HCT116 (cell line): Measurements from ENCODE around the gene TPBGL. TPM values are rescaled to one million over a fixed set of nuclear protein-coding genes. Genes with fewer than 3 reads are reported as not detected.

Source experiments
- ATAC-seq: fragments of 200-7000 bp; cut with Tn5 transposase; 2 replicates; pipeline ENCODE4 v1.9.1; 2020; ENCODE audit warnings: mild to moderate bottlenecking, moderate library complexity
- BruUV-seq: library from RNA; stranded (reverse); fragments of 400-500 nt; replicated peaks from 2 replicates; lab custom pipeline; 2021; lab: Mats Ljungman, UMichigan
- CTCF ChIA-PET: fragments of 300-600 bp; sonication (Branson Sonifier 250); formaldehyde crosslinking; loops from one replicate; lab custom pipeline; 2021; ENCODE audit warnings: antibody characterized with exemption; lab: Charles Lee
- POLR2A ChIA-PET: fragments of 300-600, 350-600 bp; sonication (Branson Sonifier 250); formaldehyde crosslinking; loops from one replicate; lab custom pipeline; 2021; ENCODE audit warnings: antibody characterized with exemption; lab: Charles Lee
- RAD21 ChIA-PET, 2 experiments: fragments of 300-600 bp; sonication (Branson Sonifier 250); formaldehyde crosslinking; loops; one replicate each; lab custom pipeline; 2023; ENCODE audit warnings: low total read pairs in 2 of 2; ENCODE audit not compliant: uncharacterized antibody in 2 of 2, unreplicated experiment in 2 of 2, low non-redundant PET in 1 of 2; lab: Charles Lee
- DNase-seq: peaks from one replicate; pipeline ENCODE4 v3.0.0-alpha.2; 2010; ENCODE audit warnings: low read depth, low spot score
- H2AFZ ChIP-seq: fragments of 200-600 bp; shearing (Covaris generic), sonication (generic); 2 replicates; pipeline ENCODE4 v1.6.1; 2017; ENCODE audit warnings: low read depth, mixed run types, mixed read lengths, antibody characterized with exemption, low read length; ENCODE audit not compliant: poor library complexity, severe bottlenecking
- H3K27ac ChIP-seq: 2 replicates; pipeline ENCODE4 v1.5.1; 2012; ENCODE audit warnings: low read depth, low read length
- H3K27me3 ChIP-seq: fragments of 200-600 bp; sonication (generic); 2 replicates; pipeline ENCODE4 v1.6.1; 2016; ENCODE audit warnings: mixed run types, low read length, mixed read lengths; ENCODE audit not compliant: insufficient read depth
- H3K36me3 ChIP-seq, 2 experiments: fragments of 200-500 bp in 1 of 2; fragments of 200-600 bp in 1 of 2; sonication (Bioruptor generic) in 1 of 2; sonication (generic) in 1 of 2; 2 replicates each; pipeline versions ENCODE4 v1.5.1 to v1.6.1; 2014 to 2016; ENCODE audit warnings: low read length in 2 of 2, inconsistent platforms in 1 of 2, mixed read lengths in 1 of 2, mixed run types in 1 of 2; ENCODE audit not compliant: insufficient read depth in 2 of 2, control insufficient read depth in 1 of 2
- H3K4me1 ChIP-seq, 2 experiments: fragments of 200-600 bp in 1 of 2; sonication (generic) in 1 of 2; 2 replicates each; pipeline versions ENCODE4 v1.5.1 to v1.6.1; 2012 to 2017; ENCODE audit warnings: low read length in 2 of 2, inconsistent platforms in 1 of 2, mild to moderate bottlenecking in 1 of 2, mixed read lengths in 1 of 2, mixed run types in 1 of 2, moderate library complexity in 1 of 2; ENCODE audit not compliant: insufficient read depth in 2 of 2, control insufficient read depth in 1 of 2
- H3K4me2 ChIP-seq: fragments of 200-600 bp; sonication (generic); 2 replicates; pipeline ENCODE4 v1.6.1; 2017; ENCODE audit warnings: mixed run types, low read length, mixed read lengths
- H3K4me3 ChIP-seq, 2 experiments: fragments of 200-600 bp in 1 of 2; sonication (generic) in 1 of 2; replicated peaks in 1 of 2; 2 replicates each; pipeline ENCODE4 v1.5.1; 2011 to 2016; ENCODE audit warnings: low read length in 2 of 2, control low read depth in 1 of 2, low read depth in 1 of 2, mild to moderate bottlenecking in 1 of 2, mixed read lengths in 1 of 2, mixed run types in 1 of 2
- H3K79me2 ChIP-seq: fragments of 200-600 bp; sonication (generic); 2 replicates; pipeline ENCODE4 v1.6.1; 2017; ENCODE audit warnings: mild to moderate bottlenecking, mixed run types, low read length, moderate library complexity, mixed read lengths; ENCODE audit not compliant: insufficient read depth
- H3K9ac ChIP-seq: fragments of 200-600 bp; sonication (generic); 2 replicates; pipeline ENCODE4 v1.6.1; 2016; ENCODE audit warnings: low read length, mixed read lengths
- H3K9me2 ChIP-seq: fragments of 200-600 bp; sonication (generic), shearing (Covaris generic); 2 replicates; pipeline ENCODE4 v1.6.1; 2017; ENCODE audit warnings: mixed run types, mild to moderate bottlenecking, moderate library complexity; ENCODE audit not compliant: insufficient read depth
- H3K9me3 ChIP-seq, 2 experiments: fragments of 200-500 bp in 1 of 2; fragments of 200-600 bp in 1 of 2; sonication (Bioruptor generic) in 1 of 2; sonication (generic) in 1 of 2; 2 replicates each; pipeline ENCODE4 v1.6.1; 2014 to 2017; ENCODE audit warnings: low read length in 2 of 2, mixed read lengths in 2 of 2, inconsistent platforms in 1 of 2, low read depth in 1 of 2, mild to moderate bottlenecking in 1 of 2, mixed run types in 1 of 2, moderate library complexity in 1 of 2; ENCODE audit not compliant: control insufficient read depth in 1 of 2, insufficient read depth in 1 of 2
- H4K20me1 ChIP-seq: fragments of 200-600 bp; sonication (generic), shearing (Covaris generic); 2 replicates; pipeline ENCODE4 v1.6.1; 2017; ENCODE audit warnings: mixed run types, mild to moderate bottlenecking, moderate library complexity; ENCODE audit not compliant: insufficient read depth
- ATF3 ChIP-seq: IDR thresholded peaks from 2 replicates; pipeline ENCODE4 v1.6.1; 2012
- CBX3 ChIP-seq: IDR thresholded peaks from 2 replicates; pipeline ENCODE4 v1.6.1; 2012; ENCODE audit warnings: low read depth
- CEBPB ChIP-seq: IDR thresholded peaks from 2 replicates; pipeline ENCODE4 v1.6.1; 2012; ENCODE audit warnings: low read depth
- CTCF ChIP-seq, 3 experiments: fragments of 200-600 bp in 1 of 3; sonication (generic) in 1 of 3; IDR thresholded peaks in 2 of 3; conservative IDR thresholded peaks in 1 of 3; 2 replicates each; pipeline ENCODE4 v1.5.1; 2012 to 2017; ENCODE audit warnings: low read depth in 2 of 3, low read length in 2 of 3, antibody characterized with exemption in 1 of 3, borderline replicate concordance in 1 of 3, control low read depth in 1 of 3, mild to moderate bottlenecking in 1 of 3, mixed read lengths in 1 of 3, mixed run types in 1 of 3, moderate library complexity in 1 of 3; ENCODE audit not compliant: insufficient read depth in 1 of 3
- EGR1 ChIP-seq: IDR thresholded peaks from 2 replicates; pipeline ENCODE4 v1.6.1; 2012; ENCODE audit warnings: low read depth
- ELF1 ChIP-seq: IDR thresholded peaks from 2 replicates; pipeline ENCODE4 v1.6.1; 2012; ENCODE audit warnings: low read depth, borderline replicate concordance
- EZH2 ChIP-seq: fragments of 200-600 bp; sonication (generic); IDR thresholded peaks from 2 replicates; pipeline ENCODE4 v1.6.1; 2017; ENCODE audit warnings: antibody characterized with exemption, mixed run types
- FOSL1 ChIP-seq: IDR thresholded peaks from 2 replicates; pipeline ENCODE4 v1.6.1; 2012; ENCODE audit warnings: low read depth
- POLR2A ChIP-seq: IDR thresholded peaks from 2 replicates; pipeline ENCODE4 v1.7.0; 2011; ENCODE audit warnings: borderline replicate concordance; ENCODE audit not compliant: insufficient read depth, insufficient read length; ENCODE audit errors: extremely low read depth
- POLR2AphosphoS5 ChIP-seq: IDR thresholded peaks from 2 replicates; pipeline ENCODE4 v1.6.1; 2011; ENCODE audit warnings: mild to moderate bottlenecking, low read depth, low read length, moderate library complexity
- RAD21 ChIP-seq: IDR thresholded peaks from 2 replicates; pipeline ENCODE4 v1.6.1; 2012; ENCODE audit warnings: low read depth, mild to moderate bottlenecking
- SIN3A ChIP-seq: IDR thresholded peaks from 2 replicates; pipeline ENCODE4 v1.6.1; 2012; ENCODE audit warnings: low read depth
- SP1 ChIP-seq: IDR thresholded peaks from 2 replicates; pipeline ENCODE4 v1.6.1; 2012; ENCODE audit warnings: low read depth
- TCF7L2 ChIP-seq: IDR thresholded peaks from 2 replicates; pipeline ENCODE4 v1.7.0; 2011; ENCODE audit warnings: borderline replicate concordance, inconsistent platforms; ENCODE audit not compliant: insufficient read depth, insufficient read length; ENCODE audit errors: extremely low read depth
- ZFX ChIP-seq: fragments of 450-650 bp; IDR thresholded peaks from 2 replicates; pipeline ENCODE4 v1.6.1; 2017
- ZNF274 ChIP-seq: fragments of 200-500 bp; sonication (Bioruptor generic); IDR thresholded peaks from 2 replicates; pipeline ENCODE4 v1.6.1; 2014; ENCODE audit warnings: mild to moderate bottlenecking, low read depth, low read length, inconsistent platforms
- intact Hi-C: fragments of 100-400 bp; cut with micrococcal nuclease; formaldehyde crosslinking; loops from 2 replicates; pipeline ENCODE4 v1.10.0; 2022
- total RNA-seq: library from RNA; stranded (reverse); gene quantifications from one replicate; pipeline ENCODE4 v1.2.1, GENCODE V29; 2021; ENCODE audit not compliant: unreplicated experiment
- TF ChIP-seq, protein P1 (sequence below): IDR thresholded peaks from 2 replicates; pipeline ENCODE4 v1.6.1; 2012; ENCODE audit warnings: low read depth
- TF ChIP-seq, protein P2 (sequence below): IDR thresholded peaks from 2 replicates; pipeline ENCODE4 v1.6.1; 2011; ENCODE audit warnings: mild to moderate bottlenecking, low read length, moderate library complexity; ENCODE audit not compliant: insufficient replicate concordance; ENCODE audit errors: extremely low read depth

Gene TPBGL
- total RNA-seq, 1 experiment from 2014 or later: 0.12 TPM

GRCh38 chr11:75244052-75244814 is 3.7 kb downstream of the TPBGL start:
- no peak overlapping the region for H3K4me3 ChIP-seq
- H3K27ac ChIP-seq: no peak overlapping the region
- no peaks in the 10 kb centered on the region for H3K9me3 ChIP-seq
- ChIA-PET RAD21 (no interaction called here), CTCF (interaction anchor here (0.9 to 1.8 kb wide), 5 partner anchors 39 to 542 kb away, joined by 3 to 9 read pairs (median 3); no protein-coding TSS in a partner anchor), POLR2A (no interaction called here)
- DNase-seq (no peak), ATAC-seq (no peak)
- H4K20me1 ChIP-seq: no peaks in the 10 kb centered on the region
- no peaks in the 10 kb centered on the region for H3K9me2 ChIP-seq
- no peak overlapping the region for H3K9ac ChIP-seq
- H3K4me2 ChIP-seq: no peak overlapping the region
- intact Hi-C loops: no loop called here
- H3K79me2 ChIP-seq: no peaks in the 10 kb centered on the region
- H3K36me3 ChIP-seq: no peaks in the 10 kb centered on the region
- peaks cover 6 to 18% of the 10 kb centered on the region in 2 experiments; a peak in 3 of 4 replicates for H3K4me1 ChIP-seq
- TF ChIP-seq, protein P1, sequence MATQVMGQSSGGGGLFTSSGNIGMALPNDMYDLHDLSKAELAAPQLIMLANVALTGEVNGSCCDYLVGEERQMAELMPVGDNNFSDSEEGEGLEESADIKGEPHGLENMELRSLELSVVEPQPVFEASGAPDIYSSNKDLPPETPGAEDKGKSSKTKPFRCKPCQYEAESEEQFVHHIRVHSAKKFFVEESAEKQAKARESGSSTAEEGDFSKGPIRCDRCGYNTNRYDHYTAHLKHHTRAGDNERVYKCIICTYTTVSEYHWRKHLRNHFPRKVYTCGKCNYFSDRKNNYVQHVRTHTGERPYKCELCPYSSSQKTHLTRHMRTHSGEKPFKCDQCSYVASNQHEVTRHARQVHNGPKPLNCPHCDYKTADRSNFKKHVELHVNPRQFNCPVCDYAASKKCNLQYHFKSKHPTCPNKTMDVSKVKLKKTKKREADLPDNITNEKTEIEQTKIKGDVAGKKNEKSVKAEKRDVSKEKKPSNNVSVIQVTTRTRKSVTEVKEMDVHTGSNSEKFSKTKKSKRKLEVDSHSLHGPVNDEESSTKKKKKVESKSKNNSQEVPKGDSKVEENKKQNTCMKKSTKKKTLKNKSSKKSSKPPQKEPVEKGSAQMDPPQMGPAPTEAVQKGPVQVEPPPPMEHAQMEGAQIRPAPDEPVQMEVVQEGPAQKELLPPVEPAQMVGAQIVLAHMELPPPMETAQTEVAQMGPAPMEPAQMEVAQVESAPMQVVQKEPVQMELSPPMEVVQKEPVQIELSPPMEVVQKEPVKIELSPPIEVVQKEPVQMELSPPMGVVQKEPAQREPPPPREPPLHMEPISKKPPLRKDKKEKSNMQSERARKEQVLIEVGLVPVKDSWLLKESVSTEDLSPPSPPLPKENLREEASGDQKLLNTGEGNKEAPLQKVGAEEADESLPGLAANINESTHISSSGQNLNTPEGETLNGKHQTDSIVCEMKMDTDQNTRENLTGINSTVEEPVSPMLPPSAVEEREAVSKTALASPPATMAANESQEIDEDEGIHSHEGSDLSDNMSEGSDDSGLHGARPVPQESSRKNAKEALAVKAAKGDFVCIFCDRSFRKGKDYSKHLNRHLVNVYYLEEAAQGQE: no peak
- TF ChIP-seq SIN3A: no peak
- TF ChIP-seq CEBPB: no peak
- no peak for TF ChIP-seq ZFX
- TF ChIP-seq RAD21: no peak
- TF ChIP-seq FOSL1: no peak
- TF ChIP-seq POLR2A: no peak
- TF ChIP-seq TCF7L2: no peak
- no peak for TF ChIP-seq SP1
- no peak for TF ChIP-seq EZH2
- no peak for TF ChIP-seq CTCF (IDR thresholded peaks at IDR 0.05 in 2 of 3, conservative IDR thresholded peaks at IDR 0.05 in 1 of 3; ENCODE audit: borderline replicate concordance in 1 of 3, insufficient read depth in 1 of 3, low read depth in 2 of 3, low read length in 2 of 3)
- TF ChIP-seq ATF3: no peak
- TF ChIP-seq EGR1: no peak
- TF ChIP-seq CBX3: no peak
- no peak for TF ChIP-seq POLR2AphosphoS5
- no peak for TF ChIP-seq ZNF274
- TF ChIP-seq, protein P2, sequence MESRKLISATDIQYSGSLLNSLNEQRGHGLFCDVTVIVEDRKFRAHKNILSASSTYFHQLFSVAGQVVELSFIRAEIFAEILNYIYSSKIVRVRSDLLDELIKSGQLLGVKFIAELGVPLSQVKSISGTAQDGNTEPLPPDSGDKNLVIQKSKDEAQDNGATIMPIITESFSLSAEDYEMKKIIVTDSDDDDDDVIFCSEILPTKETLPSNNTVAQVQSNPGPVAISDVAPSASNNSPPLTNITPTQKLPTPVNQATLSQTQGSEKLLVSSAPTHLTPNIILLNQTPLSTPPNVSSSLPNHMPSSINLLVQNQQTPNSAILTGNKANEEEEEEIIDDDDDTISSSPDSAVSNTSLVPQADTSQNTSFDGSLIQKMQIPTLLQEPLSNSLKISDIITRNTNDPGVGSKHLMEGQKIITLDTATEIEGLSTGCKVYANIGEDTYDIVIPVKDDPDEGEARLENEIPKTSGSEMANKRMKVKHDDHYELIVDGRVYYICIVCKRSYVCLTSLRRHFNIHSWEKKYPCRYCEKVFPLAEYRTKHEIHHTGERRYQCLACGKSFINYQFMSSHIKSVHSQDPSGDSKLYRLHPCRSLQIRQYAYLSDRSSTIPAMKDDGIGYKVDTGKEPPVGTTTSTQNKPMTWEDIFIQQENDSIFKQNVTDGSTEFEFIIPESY: no peak
- TF ChIP-seq ELF1: no peak
- no peak overlapping the region for H2AFZ ChIP-seq
- BruUV-seq: no TSS peak
- no peaks in the 10 kb centered on the region for H3K27me3 ChIP-seq
